Inflammatory macrophage treated with lipopolysaccharide for 4 hours (primary cell): ENCODE measurements around the gene BCAN.
"Not testable (repeated sequence)": the region's sequence is repeated elsewhere in the genome, so short reads cannot be mapped to it uniquely, and the experiment has no call there.

Experiments used
- DNase-seq: peaks from one replicate; pipeline ENCODE4 v3.0.0-alpha.2; 2020

The BCAN gene

DNA sequence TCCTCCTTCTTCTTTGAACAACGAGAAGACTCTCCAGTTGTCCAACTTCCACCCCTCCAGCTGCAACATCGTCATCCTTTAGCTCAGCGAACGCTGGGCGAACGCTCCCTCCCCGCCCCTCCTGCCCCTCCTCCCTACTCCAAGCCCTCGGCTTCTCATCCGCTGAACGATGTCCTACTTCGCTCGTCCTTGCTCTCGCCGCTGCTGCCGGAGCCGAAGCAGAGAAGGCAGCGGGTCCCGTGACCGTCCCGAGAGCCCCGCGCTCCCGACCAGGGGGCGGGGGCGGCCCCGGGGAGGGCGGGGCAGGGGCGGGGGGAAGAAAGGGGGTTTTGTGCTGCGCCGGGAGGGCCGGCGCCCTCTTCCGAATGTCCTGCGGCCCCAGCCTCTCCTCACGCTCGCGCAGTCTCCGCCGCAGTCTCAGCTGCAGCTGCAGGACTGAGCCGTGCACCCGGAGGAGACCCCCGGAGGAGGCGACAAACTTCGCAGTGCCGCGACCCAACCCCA, at the start of gene BCAN:
Gene BCAN (plus strand): TSS at position 357 of the 504 bp plus-strand sequence. CDS start 3,938 bp downstream, outside the sequence.
- DNase-seq: no peak

DNA sequence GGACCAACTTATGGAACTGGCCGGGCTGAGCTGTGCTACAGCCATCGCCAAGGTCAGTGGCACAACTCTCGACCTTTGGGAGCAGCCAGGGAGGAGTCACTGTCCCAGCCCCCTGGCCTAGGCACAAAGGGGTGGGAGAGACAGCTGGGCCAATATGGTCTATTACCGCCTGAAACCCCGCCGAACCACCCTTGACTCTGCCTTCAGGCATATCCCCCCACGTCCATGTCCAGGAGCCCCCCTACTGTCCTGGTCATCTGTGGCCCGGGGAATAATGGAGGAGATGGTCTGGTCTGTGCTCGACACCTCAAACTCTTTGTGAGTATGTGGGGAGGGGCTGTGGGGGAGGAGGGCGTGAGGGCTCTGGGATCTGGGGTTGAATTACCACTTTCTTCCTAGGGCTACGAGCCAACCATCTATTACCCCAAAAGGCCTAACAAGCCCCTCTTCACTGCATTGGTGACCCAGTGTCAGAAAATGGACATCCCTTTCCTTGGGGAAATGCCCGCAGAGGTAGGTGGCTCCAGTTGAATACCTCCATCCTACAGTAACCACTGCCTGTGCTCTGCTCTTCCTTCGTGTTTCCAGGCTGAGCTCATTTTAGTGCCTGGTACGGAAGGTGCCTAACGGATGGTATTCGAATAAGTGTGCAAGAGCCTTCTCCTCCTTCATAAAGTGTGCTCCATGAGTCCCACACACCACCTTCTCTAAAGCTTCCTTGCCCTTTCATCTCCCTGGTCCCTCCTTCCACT, 49.6 kb upstream of the BCAN start:
- DNase-seq: no peak

DNA sequence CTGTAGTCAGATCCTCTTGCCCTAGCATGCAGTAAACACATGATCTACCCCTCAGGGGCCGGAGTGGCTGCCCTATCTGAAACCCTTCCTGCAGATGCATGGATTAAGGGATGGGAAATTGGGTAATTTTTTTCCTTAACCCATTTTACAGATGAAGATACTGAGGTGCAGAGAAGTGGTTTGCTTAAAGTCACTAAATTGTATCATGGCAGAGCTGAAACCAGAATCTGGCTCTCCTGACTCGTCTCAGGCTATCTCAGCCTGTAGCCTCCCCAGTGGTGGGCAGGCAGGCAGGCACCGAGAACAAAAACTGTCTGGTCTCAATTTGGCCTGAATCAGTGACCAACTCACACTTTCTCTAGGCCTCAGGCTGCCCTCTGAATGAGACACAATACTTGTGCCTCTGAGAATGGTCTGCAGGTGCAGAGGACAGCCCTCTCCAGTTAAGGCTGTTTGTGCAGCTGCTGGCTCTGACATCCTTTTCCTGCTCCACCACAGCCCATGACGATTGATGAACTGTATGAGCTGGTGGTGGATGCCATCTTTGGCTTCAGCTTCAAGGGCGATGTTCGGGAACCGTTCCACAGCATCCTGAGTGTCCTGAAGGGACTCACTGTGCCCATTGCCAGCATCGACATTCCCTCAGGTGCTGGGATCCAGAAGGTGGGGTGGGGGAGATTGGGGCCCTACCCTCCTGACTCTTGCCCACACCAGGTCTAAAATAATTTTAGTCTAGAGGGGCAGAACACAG, 48.8 kb upstream of the BCAN start:
- DNase-seq: no peak

DNA sequence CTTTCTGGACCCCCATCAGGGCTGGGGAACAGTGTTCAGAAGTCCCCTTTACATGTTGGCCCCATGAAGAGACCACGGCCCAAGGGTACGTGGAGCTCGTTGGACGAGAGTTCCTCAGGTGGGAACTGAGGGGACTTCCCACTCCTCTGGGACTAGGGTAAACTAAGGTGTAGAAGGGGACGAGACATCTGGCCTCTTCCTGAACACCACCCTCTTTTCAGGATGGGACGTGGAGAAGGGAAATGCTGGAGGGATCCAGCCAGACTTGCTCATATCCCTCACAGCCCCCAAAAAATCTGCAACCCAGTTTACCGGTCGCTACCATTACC, 48.3 kb upstream of the BCAN start:
- DNase-seq: no peak

DNA sequence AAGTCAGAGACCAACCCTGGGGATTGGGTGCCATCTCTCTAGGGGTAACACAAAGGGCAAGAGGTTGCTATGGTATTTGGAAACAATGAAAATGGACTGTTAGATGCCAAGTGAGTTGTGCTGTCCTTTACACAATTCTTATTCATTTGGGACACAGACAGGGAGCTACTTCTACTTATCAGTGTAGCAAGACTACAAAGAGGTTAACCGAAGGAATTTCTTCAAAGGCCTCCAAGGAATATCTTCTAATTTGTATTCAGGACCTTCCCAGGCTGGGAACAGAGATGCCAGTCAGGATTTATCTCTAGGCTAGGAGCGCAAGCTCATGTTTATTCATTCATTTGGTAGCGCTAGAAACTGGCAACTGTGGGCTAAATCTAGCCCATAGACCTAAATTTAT, 47.7 kb upstream of the BCAN start:
- DNase-seq: no peak

DNA sequence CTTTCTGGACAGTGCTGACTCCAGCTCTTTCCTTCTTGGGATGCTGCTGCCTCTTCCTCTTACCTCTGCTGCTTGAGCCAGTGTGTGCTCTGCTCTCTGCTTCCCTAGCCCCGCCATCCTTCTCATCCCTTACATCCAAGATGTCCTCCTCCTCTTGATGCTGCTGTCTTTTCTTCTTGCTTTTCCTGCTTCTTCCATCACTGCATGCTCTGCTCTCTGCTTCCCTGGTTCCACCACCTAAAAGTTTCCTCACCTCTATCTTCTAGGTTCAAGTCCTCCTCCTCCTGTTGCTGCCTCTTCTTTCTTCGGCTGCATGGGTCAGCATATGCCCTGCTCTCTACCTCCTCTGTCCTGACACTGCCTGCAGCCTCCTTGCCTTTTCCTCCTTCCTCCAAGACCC, 46.9 kb upstream of the BCAN start:
- no peak for DNase-seq

- DNase-seq: no peak
These were observed 45.5 kb upstream of the BCAN start for GRCh38 chr1:156596426-156596825.

DNA sequence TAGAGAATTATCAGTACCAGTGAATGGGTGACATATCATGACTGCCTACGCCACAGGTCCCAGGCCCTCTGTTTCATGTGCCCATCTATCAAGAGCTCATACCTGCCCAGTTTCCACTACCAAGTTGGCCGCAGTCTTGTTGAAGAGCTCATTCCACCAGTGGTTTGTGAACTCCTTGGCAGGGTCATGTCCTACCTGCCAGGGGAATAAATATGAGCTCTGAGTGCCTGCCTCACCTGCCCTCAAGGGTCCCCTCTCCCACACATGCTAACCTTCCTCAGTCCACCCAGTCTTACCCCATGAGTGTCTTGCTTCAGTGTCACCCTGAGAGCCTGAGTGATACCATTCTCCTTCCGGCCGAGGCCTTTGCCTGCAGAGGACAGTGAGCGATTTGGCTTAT, 43.8 kb upstream of the BCAN start:
- no peak for DNase-seq

- no peak for DNase-seq
These were observed 43.0 kb upstream of the BCAN start for GRCh38 chr1:156598731-156599432.

- peak; percentile 63 for DNase-seq
These were observed 42.1 kb upstream of the BCAN start for GRCh38 chr1:156599811-156600210.

- DNase-seq: no peak
These were observed 41.2 kb upstream of the BCAN start for GRCh38 chr1:156600733-156601121.

- DNase-seq: peak; percentile 83
These were observed 40.6 kb upstream of the BCAN start, which contains the start of gene GPATCH4 for GRCh38 chr1:156601122-156601830. GPATCH4 (minus strand) TSS chr1:156601479.

DNA sequence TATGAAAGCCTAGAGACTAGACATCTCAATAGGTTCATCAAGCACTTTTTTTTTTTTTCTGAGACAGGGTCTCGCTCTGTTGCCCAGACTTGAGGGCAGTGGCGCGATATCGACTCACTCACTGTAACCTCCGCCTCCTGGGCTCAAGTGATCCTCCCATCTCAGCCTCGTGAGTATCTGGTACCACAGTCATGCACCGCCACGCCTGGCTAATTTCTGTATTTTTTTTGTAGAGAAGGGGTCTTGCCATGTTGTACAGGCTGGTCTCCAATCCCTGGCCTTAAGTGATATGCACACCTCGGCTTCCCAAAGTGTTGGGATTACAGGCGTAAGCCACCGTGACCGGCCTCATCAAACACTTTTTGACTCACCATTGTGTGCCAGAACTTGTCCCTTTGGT, 40.0 kb upstream of the BCAN start:
- DNase-seq: no peak

DNA sequence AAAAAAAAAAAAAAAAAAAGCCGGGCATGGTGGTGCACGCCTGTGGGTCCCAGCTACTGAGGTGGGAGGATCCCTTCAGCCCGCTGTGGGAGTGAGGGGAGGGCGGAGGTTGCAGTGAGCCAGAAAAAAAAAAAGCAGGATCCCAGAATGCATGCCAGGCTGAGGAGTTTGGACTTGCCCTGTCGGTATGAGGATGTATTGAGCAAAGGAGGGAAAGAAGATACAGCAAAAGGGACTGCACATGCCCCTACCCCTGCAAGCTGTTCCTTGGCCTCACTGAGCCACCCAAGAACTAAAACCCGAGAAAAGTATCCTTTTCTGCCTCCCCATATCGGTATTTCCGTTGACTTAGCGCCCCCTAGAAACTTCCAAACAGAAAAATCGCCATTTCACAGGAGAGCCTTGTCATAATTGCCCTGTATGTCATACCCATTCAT, 39.3 kb upstream of the BCAN start:
- DNase-seq: peak; percentile 54

DNA sequence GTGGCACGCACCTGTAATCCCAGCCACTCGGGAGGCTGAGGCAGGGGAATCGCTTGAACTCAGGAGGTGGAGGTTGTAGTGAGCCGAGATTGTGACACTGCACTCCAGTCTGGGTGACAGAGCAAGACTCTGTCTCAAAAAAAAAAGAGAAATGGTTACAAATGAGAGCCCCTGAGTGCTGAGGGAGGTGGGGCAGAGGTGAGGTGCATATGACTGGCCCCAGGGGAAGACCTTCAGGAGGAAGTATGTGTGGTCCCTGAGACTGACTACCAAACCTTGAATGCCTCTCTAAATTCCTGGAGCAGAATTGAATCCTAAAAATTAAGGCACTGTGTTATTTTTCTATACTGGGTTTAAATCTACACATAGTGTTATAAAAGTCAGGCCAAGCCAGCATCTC, 34.6 kb upstream of the BCAN start:
- not testable (repeated sequence) for DNase-seq

DNA sequence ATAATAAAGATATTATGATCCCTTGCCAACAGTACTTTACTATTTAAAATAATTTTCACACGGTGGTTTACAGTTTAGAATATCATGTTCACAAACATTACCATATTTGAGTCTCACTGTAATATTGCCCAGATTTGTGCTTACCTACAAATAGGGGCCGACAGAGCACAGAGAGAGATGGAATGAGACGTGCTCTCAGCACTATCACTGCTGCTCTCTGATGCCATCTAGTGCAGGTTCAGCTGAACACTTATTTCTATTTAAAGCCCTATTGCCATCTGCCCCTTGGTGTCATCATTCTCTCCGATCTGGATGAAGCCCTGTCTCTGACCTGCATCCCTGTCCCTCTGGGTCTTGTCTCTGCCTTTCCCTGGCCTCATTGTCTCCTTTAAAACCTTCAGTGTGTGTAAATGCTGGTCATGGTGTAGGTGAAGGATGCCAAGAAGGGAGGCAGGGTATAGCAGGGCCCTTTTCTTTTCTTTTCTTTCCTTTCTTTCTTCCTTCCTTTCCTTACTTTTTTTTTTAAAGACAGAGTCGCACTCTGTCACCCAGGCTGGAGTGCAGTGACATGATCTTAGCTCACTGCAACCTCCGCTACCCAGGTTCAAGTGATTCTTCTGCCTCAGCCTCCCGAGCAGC, 33.8 kb upstream of the BCAN start:
- peak; percentile 78 for DNase-seq

GRCh38 chr1:156608981-156609380, 32.9 kb upstream of the BCAN start:
- DNase-seq: peak; percentile 31

- DNase-seq: not testable (repeated sequence)
These were observed 31.8 kb upstream of the BCAN start for GRCh38 chr1:156610072-156610471.

DNA sequence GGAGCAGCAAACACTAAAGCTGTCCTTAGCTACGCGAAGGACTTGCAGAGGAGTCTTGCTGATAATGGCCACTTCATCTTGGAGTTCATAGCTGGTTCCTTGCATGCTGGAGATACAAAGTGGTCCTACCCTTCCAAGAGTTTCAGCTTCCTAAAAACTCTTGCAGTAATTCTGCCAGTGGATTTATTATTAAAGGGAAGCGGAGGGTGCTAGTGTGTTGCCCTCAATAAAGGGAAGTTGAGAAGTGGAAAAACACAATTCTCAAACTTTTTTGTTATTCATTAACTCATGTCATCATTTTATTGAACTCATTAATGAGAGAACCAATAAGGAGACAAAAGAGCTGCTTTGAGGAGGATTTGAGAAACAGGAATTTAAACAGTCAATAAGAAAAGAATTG, 29.3 kb upstream of the BCAN start:
- DNase-seq: peak; percentile 40

GRCh38 chr1:156615946-156616345, 26.0 kb upstream of the BCAN start:
- DNase-seq: no peak

DNA sequence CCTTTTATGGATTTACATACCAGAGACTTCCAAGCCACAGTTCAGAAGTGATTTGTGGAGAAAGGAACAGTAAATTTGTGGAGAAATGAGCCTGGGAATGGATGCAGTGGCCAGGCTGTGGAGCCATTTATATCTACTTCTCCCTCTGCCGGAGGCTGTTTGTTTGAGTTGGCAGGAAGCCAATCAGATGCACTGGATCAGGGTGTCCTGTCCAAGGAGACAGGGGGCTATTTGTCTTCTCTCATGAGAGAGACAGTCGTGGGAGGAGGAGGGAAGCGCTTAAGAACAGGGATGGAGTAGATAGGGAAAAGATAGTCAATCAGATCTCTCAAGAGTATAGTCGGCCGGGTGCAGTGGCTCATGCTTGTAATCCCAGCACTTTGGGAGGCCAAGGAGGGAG, 25.5 kb upstream of the BCAN start:
- DNase-seq: no peak

- no peak for DNase-seq
These were observed 22.9 kb upstream of the BCAN start, which contains the start of gene HAPLN2 for GRCh38 chr1:156618853-156619581. HAPLN2 (plus strand) TSS chr1:156619415; CDS start chr1:156623491, 4,076 bp downstream.
